ENCODE results near the gene CPNE2. TPM values are rescaled to one million over a fixed set of nuclear protein-coding genes. Genes with fewer than 3 reads are reported as not detected.

The CPNE2 gene
- total RNA-seq, 1 donor from 2014 or later: 33.9 TPM

DNA sequence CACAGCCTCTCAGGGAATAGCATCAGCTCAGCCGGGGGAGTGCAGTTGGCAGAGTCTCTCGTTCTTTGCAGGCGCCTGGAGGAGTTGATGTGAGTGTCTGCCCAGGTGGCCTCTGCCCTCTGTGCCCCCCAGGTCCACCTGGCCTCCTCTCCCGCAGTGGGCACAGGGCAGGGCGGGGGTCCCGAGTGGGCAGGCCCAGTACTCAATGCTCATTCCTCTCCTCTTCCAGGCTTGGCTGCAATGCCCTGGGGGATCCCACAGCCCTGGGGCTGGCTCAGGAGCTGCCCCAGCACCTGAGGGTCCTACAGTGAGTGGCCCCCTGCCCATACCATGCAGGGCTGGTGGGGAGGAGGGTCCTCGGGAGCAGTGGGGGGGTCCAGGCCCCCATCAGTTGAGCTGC, 14.7 kb upstream of the CPNE2 start:
- Mint-ChIP-seq H3K27ac (ENCODE audit: unreplicated experiment) (no peak overlapping the region), H3K9me3 (ENCODE audit: unreplicated experiment) (no peaks in the 10 kb centered on the region), H3K4me3 (ENCODE audit: unreplicated experiment) (no peak overlapping the region), H3K27me3 (ENCODE audit: unreplicated experiment) (no peaks in the 10 kb centered on the region), H3K36me3 (ENCODE audit: unreplicated experiment) (no peaks in the 10 kb centered on the region), H3K4me1 (ENCODE audit: unreplicated experiment) (peaks cover 5% of the 10 kb centered on the region)
- DNase-seq (ENCODE audit: extremely low spot score, unreplicated experiment): no peak
- TF ChIP-seq, protein P1, sequence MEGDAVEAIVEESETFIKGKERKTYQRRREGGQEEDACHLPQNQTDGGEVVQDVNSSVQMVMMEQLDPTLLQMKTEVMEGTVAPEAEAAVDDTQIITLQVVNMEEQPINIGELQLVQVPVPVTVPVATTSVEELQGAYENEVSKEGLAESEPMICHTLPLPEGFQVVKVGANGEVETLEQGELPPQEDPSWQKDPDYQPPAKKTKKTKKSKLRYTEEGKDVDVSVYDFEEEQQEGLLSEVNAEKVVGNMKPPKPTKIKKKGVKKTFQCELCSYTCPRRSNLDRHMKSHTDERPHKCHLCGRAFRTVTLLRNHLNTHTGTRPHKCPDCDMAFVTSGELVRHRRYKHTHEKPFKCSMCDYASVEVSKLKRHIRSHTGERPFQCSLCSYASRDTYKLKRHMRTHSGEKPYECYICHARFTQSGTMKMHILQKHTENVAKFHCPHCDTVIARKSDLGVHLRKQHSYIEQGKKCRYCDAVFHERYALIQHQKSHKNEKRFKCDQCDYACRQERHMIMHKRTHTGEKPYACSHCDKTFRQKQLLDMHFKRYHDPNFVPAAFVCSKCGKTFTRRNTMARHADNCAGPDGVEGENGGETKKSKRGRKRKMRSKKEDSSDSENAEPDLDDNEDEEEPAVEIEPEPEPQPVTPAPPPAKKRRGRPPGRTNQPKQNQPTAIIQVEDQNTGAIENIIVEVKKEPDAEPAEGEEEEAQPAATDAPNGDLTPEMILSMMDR (IDR thresholded peaks at IDR 0.05): no peak

GRCh38 chr16:57081744-57082143, 10.6 kb upstream of the CPNE2 start:
- TF ChIP-seq, protein P1 (IDR thresholded peaks at IDR 0.05): no peak
- Mint-ChIP-seq H3K9me3 (ENCODE audit: unreplicated experiment) (no peaks in the 10 kb centered on the region), H3K4me3 (ENCODE audit: unreplicated experiment) (no peak overlapping the region), H3K36me3 (ENCODE audit: unreplicated experiment) (no peaks in the 10 kb centered on the region), H3K27ac (ENCODE audit: unreplicated experiment) (no peak overlapping the region), H3K4me1 (ENCODE audit: unreplicated experiment) (peaks cover 4% of the 10 kb centered on the region), H3K27me3 (ENCODE audit: unreplicated experiment) (no peaks in the 10 kb centered on the region)
- DNase-seq (ENCODE audit: extremely low spot score, unreplicated experiment): no peak

- Mint-ChIP-seq H3K27me3 (ENCODE audit: unreplicated experiment) (no peaks in the 10 kb centered on the region), H3K36me3 (ENCODE audit: unreplicated experiment) (no peaks in the 10 kb centered on the region), H3K27ac (ENCODE audit: unreplicated experiment) (no peak overlapping the region), H3K4me3 (ENCODE audit: unreplicated experiment) (no peak overlapping the region), H3K9me3 (ENCODE audit: unreplicated experiment) (no peaks in the 10 kb centered on the region), H3K4me1 (ENCODE audit: unreplicated experiment) (peaks cover 4% of the 10 kb centered on the region)
- TF ChIP-seq, protein P1 (IDR thresholded peaks at IDR 0.05): no peak
- DNase-seq (ENCODE audit: extremely low spot score, unreplicated experiment): no peak
Observed at GRCh38 chr16:57082664-57083063, 9.7 kb upstream of the CPNE2 start.

- no peaks in the 10 kb centered on the region for H3K27me3 Mint-ChIP-seq (ENCODE audit: unreplicated experiment)
- TF ChIP-seq, protein P1 (IDR thresholded peaks at IDR 0.05): no peak
- H3K27ac Mint-ChIP-seq (ENCODE audit: unreplicated experiment): no peak overlapping the region
- H3K9me3 Mint-ChIP-seq (ENCODE audit: unreplicated experiment): no peaks in the 10 kb centered on the region
- no peaks in the 10 kb centered on the region for H3K36me3 Mint-ChIP-seq (ENCODE audit: unreplicated experiment)
- no peak for DNase-seq (ENCODE audit: extremely low spot score, unreplicated experiment)
- H3K4me1 Mint-ChIP-seq (ENCODE audit: unreplicated experiment): peaks cover 4% of the 10 kb centered on the region
- no peak overlapping the region for H3K4me3 Mint-ChIP-seq (ENCODE audit: unreplicated experiment)
Observed at GRCh38 chr16:57083485-57084126, 8.8 kb upstream of the CPNE2 start.

DNA sequence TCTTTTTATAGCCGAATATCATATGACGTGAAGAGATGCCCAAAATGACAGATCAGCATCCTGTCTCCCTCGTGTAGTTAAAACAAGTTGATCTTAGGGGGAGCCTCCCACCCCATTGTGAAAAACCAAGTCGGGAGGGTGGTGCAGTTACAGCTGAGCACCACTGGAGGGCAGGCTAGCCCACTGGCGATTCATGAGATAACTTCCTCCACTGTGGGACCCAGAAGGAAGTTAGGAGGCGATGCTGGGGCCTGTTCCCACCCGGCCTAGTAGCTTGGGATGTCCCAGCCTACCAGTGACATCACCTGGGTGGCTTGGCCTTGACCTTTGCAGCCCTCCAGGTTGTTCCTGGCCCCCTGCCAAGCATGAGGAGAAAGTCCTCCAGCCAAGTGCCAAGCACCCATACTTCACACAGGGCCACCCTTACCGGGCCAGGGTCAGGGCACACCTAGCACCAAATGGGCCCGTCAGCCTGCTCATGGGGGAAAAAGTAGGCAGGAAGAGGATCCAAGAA, 8.1 kb upstream of the CPNE2 start:
- no peaks in the 10 kb centered on the region for H3K36me3 Mint-ChIP-seq (ENCODE audit: unreplicated experiment)
- H3K4me1 Mint-ChIP-seq (ENCODE audit: unreplicated experiment): peaks cover 4% of the 10 kb centered on the region
- peak; percentile 89 for DNase-seq (ENCODE audit: extremely low spot score, unreplicated experiment)
- H3K27me3 Mint-ChIP-seq (ENCODE audit: unreplicated experiment): no peaks in the 10 kb centered on the region
- no peak overlapping the region for H3K4me3 Mint-ChIP-seq (ENCODE audit: unreplicated experiment)
- H3K27ac Mint-ChIP-seq (ENCODE audit: unreplicated experiment): no peak overlapping the region
- TF ChIP-seq, protein P1 (IDR thresholded peaks at IDR 0.05): peak; percentile 96
- no peaks in the 10 kb centered on the region for H3K9me3 Mint-ChIP-seq (ENCODE audit: unreplicated experiment)
